ENCODE measurements around the gene SLC17A8.
"Not testable (repeated sequence)": the region's sequence is repeated elsewhere in the genome, so short reads cannot be mapped to it uniquely, and the experiment has no call there.

Gene SLC17A8

DNA sequence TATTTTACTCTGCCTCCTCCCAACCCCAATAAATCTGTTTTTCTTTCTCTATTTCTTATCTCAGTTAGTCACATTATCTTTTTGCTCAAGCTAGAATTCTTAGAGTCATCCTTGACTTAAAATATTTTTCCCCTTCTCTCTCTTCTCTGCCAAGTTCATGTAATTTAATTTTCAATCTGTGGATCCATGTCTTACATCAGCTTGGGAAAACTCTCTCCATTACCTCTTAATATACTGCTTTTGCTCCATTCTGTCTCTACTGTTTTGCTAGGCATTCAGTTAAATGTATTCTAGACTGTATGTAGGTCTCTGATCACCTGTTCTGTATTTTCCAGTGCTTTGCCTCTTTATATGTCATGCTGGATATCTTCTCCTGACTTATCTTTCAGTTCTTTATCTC lies 65.8 kb downstream of the SLC17A8 start:
- in situ Hi-C loops (cut with MboI; ENCODE audit: low sequenced_read_pairs), result no loop called here

GRCh38 chr12:100426145-100426544 lies 69.3 kb downstream of the SLC17A8 start:
- in situ Hi-C loops (cut with MboI; ENCODE audit: low sequenced_read_pairs), result no loop called here

DNA sequence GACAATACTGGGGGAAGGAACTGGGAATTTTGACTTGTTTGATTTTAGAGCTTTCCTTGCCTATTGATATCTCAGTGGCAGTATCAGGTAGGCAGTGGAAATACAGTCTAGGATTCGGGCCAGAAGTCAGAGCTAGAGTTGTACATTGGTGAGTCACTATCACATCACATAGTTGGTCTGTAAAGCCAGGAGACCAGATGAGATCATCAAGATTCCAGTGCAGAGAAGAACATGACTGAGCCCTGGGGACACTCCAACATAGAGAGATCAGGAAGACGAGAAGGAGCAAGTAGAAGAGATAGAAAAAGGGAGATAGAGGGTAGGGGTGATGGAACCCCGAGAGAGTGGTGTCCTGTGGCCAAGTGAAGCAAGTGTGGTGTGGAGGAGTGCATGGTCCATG lies 70.2 kb downstream of the SLC17A8 start:
- in situ Hi-C loops (cut with MboI; ENCODE audit: low sequenced_read_pairs), result no loop called here

DNA sequence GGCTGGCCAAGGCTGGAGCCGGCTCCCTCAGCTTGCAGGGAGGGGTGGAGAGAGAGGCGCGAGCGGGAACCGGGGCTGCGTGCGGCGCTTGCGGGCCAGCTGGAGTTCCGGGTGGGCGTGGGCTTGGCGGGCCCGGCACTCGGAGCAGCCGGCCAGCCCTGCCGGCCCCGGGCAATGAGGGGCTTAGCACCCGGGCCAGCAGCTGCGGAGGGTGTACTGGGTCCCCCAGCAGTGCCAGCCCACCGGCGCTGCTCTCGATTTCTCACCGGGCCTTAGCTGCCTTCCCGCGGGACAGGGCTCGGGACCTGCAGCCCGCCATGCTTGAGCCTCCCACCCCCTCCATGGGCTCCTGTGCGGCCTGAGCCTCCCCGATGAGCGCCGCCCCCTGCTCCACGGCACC lies 73.4 kb downstream of the SLC17A8 start:
- in situ Hi-C loops (cut with MboI; ENCODE audit: low sequenced_read_pairs), result not testable (repeated sequence)

- in situ Hi-C loops (cut with MboI; ENCODE audit: low sequenced_read_pairs), result no loop called here
These were observed 76.8 kb downstream of the SLC17A8 start for GRCh38 chr12:100433701-100434100.

DNA sequence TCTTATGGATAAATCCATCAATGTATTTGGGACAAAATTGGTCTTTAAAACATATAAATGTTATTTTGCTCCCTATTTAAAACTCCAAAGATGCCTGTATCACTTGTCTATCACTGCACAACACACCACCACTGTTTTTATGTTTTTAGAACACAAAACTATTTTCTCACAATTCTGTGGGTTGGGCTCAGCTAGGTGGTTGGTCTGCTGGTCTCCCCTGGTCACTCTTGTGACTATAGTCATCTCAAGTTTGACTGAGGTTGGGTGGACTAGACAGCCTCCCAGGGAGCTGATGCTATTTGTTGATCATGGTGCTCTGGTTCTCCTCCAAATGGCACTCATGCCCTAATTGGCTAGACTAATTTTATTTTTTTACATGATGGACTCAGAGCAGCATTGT lies 77.3 kb downstream of the SLC17A8 start:
- in situ Hi-C loops (cut with MboI; ENCODE audit: low sequenced_read_pairs), result no loop called here

- in situ Hi-C loops (cut with MboI; ENCODE audit: low sequenced_read_pairs), result no loop called here
These were observed 79.1 kb downstream of the SLC17A8 start for GRCh38 chr12:100435957-100436356.

DNA sequence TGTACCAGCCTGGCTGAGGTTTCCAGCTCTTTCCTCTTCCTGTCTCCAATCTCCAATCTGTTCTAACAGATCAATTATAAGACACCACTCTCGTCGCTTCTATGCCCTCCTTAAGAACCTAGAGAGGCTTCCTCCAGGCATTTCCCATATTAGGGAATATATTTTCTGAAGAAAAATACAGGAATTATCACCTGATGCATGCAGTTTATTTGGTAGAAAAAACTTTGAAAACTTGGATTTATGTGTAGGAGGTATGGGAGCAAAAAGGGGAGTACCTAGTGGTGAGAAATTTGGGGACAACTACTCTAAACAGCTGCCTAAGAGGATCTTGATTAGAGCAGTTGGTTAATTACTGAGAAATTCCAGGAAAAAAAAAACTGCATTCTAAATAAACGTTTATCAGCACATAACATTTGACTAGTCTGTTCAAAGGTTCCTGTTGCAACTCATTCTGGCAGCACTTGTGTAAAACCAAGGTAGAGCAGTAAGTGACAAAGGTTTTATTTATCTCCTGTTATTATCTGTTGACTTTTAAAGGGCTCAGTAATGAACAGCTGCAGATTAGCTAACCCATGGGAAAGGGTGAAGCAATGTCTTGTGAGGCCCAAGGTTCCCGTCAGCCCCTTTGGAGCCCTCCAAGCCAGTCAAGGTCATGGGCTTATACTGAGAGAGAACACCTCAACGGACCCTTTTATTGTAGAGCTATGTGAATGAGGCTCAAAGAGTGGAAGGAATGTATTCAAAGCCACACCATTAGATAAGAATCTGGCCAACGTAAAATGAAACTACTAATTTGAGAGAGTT lies 80.4 kb downstream of the SLC17A8 start:
- in situ Hi-C loops (cut with MboI; ENCODE audit: low sequenced_read_pairs), result no loop called here

DNA sequence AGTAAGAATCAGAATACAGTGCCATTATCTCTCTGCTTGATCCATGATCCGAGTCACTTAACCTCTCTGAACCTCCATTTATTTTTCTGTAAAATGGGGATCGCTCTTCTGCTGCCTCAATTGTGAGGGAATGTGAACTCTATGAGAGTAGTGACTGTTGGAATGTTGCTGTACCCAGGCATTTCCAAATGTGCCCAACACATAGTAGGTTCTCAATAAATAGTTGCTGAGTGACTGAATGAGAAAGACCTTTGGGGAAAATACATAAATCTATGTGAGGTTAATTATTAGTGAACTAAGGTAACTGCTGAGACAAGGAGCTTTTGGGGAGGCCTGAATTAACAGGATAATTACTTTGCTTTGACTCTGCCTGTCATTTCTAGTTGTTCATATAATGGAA lies 82.9 kb downstream of the SLC17A8 start:
- in situ Hi-C loops (cut with MboI; ENCODE audit: low sequenced_read_pairs), result no loop called here

- in situ Hi-C loops (cut with MboI; ENCODE audit: low sequenced_read_pairs), result no loop called here
These were observed 85.5 kb downstream of the SLC17A8 start for GRCh38 chr12:100442403-100442802.

DNA sequence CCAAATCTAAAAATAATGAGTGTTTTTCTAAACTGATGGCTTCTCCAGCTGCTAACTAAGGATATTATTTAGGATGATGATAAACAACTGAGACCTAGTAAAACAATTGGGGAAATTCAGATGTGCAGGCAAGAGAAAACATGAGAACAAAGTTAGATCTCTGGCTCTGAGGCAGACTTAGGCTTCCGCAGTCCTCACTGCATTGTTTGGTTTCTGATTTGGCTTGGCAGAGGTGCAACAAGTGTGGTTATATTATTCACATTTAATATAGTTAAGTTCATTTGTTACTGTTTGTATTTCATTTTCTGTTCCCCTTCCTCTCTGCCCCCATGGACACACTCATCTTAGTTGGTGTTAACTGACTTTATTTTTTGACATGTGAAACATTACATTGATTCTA lies 86.6 kb downstream of the SLC17A8 start:
- in situ Hi-C loops (cut with MboI; ENCODE audit: low sequenced_read_pairs), result no loop called here

- in situ Hi-C loops (cut with MboI; ENCODE audit: low sequenced_read_pairs), result no loop called here
These were observed 88.2 kb downstream of the SLC17A8 start for GRCh38 chr12:100445081-100445481.

DNA sequence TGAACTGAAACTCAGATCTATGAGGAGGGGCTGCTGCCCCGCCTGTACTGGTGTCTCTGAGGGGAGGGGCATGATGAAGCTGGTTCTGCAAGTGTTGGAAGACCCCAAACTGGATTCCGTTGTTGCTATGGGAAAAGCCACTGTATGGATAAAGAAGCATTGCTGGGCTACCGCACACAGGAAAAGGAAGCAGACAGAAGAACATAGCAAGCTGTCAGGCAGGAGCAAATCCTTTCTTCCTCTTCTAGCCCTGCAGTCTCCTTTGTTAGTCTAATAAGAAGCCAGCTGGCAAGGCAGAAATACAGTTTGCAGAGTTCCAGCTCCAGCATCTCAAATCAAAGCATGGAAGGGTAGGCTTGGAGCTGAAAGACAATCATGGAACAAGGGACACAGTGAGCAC lies 90.5 kb downstream of the SLC17A8 start:
- in situ Hi-C loops (cut with MboI; ENCODE audit: low sequenced_read_pairs), result no loop called here

- in situ Hi-C loops (cut with MboI; ENCODE audit: low sequenced_read_pairs), result no loop called here
These were observed 91.8 kb downstream of the SLC17A8 start for GRCh38 chr12:100448656-100449055.

- in situ Hi-C loops (cut with MboI; ENCODE audit: low sequenced_read_pairs), result no loop called here
These were observed 93.9 kb downstream of the SLC17A8 start for GRCh38 chr12:100450735-100451134.

GRCh38 chr12:100453951-100454350 lies 97.1 kb downstream of the SLC17A8 start:
- in situ Hi-C loops (cut with MboI; ENCODE audit: low sequenced_read_pairs), result no loop called here

- in situ Hi-C loops (cut with MboI; ENCODE audit: low sequenced_read_pairs), result no loop called here
These were observed 99.0 kb downstream of the SLC17A8 start for GRCh38 chr12:100455896-100456295.

DNA sequence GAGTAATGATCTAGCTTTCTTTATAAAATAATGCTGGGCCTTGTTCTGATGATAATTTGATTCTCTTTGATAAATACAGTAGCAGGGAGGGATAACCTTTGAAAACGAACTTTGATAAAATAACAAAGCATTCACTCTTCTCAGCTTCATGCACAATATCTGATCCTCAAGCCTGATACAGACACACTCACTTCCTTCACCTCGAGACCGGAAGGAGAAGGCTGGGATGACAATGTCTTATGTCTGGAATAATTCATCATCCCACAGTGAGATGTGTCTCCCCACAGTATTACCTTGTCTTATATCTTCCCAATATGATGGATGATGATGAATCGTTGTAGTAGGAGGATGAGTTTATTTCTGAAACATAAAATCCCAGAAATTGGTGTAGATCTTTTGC lies 101.3 kb downstream of the SLC17A8 start:
- in situ Hi-C loops (cut with MboI; ENCODE audit: low sequenced_read_pairs), result no loop called here

DNA sequence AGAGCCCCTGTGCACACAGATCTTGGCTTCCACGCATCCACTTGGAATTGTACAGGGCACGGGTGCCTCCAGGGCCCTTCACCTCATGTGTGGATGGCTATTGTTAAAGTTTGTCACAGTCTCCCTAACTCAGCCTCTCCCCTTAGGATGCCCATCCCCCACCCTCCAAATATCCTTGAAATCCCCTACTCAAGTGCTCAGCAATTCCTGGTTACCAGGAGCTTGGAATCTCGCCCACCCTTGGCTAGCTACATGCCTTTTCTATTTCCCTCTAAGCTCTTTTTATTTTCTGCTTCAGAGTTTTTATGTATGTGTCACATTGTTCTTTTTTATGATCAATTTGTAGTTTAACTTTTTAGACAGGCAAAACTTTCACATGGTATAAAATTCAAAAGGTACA lies 103.8 kb downstream of the SLC17A8 start:
- in situ Hi-C loops (cut with MboI; ENCODE audit: low sequenced_read_pairs), result no loop called here

DNA sequence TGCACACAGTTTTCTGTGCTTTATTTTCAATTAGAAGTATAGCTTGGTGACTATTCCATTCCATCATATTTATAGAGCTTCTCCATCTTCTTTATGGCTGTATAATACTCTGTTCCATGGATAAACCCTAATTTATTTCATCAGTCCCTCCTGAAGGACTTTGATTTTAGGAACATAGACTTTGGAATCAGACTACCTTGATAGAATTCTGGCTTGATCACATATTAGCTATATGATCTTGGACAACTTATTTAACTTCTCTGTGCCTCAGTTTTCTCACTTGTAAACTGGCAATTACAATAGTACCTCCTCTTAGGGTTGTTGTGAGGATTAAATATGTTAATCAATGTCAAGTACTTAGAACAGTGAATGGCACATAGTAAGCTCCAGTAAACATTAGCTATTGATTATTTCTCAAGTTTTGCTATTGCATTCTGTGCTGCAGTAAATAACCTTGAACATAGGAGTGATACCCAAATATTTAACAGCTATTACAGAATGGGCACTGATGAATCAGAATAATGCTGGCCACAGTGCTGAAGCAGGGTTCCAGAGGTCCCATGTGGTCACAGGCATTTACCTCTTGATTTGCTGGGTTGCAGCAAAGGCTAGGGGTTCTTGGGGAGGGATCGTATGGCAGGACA lies 104.6 kb downstream of the SLC17A8 start:
- in situ Hi-C loops (cut with MboI; ENCODE audit: low sequenced_read_pairs), result no loop called here

DNA sequence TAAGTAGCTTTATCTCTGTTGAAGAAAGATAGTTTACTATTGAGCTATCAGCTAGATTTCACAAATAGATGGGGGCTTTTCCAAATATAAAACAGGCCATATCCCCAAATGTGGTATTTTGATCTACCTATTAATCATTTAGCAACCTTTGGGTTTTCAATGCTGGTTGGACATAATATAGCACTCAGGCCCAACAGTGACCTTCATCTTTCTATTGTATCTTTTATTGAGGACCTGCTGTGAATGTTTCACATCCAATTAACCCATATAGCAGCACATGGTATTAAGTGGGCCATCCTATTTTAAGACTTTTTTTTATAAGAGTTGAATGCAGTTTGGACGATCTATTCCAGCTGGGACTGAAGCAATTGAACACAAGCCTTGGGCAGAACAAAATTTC lies 106.8 kb downstream of the SLC17A8 start:
- in situ Hi-C loops (cut with MboI; ENCODE audit: low sequenced_read_pairs), result no loop called here

GRCh38 chr12:100464529-100464928 lies 107.7 kb downstream of the SLC17A8 start:
- in situ Hi-C loops (cut with MboI; ENCODE audit: low sequenced_read_pairs), result no loop called here

DNA sequence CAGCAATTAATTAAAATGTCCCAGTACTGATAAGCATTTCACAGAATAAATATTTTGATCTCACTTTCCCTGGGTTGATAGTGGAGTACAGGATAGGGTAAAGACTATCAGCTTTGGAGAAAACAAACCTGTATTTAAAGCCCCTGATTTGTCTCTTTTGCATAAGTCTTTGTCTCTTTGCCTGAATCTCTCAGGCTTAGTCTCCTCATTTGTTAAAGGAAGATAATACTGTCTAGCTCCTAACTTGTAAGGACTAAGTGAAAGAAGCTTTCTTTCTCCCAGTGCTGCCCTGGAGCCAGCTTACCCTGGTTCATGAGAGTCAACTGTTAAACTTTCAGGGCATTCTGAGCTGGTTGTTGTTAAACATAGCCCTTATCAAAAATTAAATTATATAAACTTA lies 111.3 kb downstream of the SLC17A8 start:
- in situ Hi-C loops (cut with MboI; ENCODE audit: low sequenced_read_pairs), result no loop called here
